GM10266 (cell line): Measurements from ENCODE around the gene XAB2.
A peak's percentile ranks its signal among the peaks of the same experiment; 100 is the strongest.

Experiments
- DNase-seq: peaks from one replicate; pipeline ENCODE4 v3.0.0; 2012; ENCODE audit errors: extremely low spot score
- TF ChIP-seq, protein P1 (sequence below): IDR thresholded peaks from 2 replicates; pipeline ENCODE4 v1.5.1; 2012; ENCODE audit warnings: mild to moderate bottlenecking, low read depth; ENCODE audit not compliant: control insufficient read depth, insufficient read depth; ENCODE audit errors: missing control alignments

XAB2 gene

DNA sequence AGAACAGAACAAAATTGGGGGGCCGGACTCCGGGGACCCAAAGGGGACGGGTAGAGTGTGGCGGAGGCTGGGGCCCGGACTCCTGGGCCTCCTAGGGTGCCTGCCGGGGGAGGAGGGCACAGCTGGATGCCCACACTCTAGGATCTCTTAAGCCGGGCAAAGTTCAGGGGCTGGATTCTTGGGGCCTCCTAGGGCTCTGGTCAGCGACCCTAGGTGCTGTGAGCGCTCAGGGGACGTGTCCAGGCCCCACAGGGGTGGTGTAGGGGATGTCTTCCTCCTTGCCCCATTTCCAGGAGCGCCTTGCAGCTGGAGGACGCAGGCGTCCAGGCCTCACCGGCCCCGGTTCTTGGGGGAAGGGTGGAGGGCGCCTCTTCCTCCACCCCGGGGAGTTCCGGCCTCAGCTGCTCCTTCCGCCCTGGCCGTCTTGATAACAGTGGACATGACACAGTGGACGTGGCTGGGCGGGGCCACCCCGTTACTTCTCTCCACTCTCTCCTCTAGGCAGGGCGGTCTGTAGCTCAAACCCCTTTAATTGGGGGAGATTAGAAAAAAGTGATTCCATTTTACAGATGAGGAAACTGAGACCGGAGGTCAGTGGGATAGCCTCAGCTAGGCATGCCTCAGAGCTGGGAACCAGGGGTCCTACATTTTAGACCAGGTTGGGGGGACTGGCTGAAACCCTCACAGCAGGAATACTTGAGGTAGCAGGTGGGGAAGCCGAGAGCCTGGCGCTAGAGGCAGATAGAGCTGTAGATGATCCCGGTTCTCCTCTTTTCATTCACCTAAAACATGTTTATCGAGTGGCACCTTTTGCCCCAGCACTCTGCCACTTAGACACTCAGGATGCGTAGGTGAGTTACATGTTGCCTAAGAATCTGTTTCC is 8.3 kb upstream of the XAB2 start:
- TF ChIP-seq, protein P1, sequence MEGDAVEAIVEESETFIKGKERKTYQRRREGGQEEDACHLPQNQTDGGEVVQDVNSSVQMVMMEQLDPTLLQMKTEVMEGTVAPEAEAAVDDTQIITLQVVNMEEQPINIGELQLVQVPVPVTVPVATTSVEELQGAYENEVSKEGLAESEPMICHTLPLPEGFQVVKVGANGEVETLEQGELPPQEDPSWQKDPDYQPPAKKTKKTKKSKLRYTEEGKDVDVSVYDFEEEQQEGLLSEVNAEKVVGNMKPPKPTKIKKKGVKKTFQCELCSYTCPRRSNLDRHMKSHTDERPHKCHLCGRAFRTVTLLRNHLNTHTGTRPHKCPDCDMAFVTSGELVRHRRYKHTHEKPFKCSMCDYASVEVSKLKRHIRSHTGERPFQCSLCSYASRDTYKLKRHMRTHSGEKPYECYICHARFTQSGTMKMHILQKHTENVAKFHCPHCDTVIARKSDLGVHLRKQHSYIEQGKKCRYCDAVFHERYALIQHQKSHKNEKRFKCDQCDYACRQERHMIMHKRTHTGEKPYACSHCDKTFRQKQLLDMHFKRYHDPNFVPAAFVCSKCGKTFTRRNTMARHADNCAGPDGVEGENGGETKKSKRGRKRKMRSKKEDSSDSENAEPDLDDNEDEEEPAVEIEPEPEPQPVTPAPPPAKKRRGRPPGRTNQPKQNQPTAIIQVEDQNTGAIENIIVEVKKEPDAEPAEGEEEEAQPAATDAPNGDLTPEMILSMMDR = no peak
- DNase-seq = peak; percentile 73

DNA sequence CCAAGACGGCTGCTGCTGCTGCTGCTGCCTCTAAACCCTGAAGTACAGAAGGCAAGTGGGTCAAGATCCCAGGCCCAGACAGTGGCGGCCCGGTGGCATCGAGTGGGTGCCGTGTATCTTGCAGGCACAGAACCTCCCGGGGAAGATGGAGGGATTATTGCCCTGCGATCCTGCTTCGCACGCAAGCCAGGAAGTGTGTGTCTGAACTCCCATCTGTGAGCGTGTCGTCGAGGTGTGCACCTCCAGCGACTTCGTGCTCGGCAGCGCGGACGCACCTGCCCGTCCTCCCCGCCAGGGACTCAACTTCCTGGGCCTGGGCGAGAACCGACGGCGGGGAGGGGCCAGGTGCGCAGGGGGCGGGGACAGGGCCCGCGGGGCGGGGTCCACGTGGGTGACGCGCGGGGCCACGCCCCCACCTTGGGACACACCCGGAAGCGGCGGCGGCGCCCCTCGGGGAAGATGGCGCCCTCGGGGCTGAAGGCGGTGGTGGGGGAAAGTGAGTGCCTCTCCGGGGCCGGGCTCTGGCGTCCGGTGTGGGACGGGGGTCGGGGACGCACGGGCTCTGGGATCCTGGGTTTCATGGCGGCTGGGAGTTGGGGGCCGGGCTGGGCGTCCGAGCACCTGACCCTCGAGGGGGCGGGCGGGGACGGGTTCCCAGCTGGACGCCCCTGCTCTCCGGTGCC is 7.5 kb upstream of the XAB2 start, which contains the start of gene STXBP2:
Gene STXBP2 (plus strand): TSS at position 420 of the 683 bp plus-strand sequence. CDS start 40 bp downstream, at position 460.
- DNase-seq = peak; percentile 98
- TF ChIP-seq, protein P1 = no peak

DNA sequence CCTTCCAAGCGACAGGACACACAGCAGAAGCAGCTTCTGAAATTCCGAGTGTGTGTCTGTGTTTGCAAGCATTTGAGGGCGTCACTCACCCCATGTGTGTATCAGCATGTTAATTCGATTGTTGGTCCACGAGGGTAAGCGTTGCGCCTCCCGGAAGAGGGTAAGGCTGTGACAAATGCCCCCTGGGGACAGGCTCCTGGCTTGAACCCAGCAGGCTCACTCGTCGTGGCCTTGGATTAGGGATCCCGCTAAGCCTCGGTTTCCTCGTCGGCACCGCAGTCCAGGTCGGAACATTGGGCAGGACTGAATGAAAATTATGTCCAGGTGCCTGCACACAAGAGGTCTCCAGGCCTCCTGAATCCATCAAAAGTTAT is 7.0 kb upstream of the XAB2 start:
- TF ChIP-seq, protein P1 = no peak
- DNase-seq = no peak

DNA sequence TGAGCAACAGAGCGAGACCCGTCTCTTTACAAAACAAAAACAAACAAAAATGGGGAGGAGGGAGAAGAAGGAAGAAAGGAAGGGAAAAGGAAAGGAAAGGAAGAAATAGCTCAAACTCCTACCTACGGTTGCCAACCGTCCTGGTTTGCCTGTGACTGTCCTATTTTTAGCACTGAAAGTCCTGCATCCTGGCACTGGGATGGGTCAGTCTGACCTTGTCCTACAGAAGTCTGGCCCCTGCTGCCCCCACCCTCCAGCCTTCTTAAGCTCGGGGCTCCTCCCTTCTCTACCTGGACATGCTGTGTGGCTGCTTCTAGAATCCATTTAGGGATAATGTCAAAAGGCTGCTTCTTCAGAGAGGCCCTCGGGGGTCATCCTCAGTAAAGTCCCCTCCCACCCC is 6.3 kb upstream of the XAB2 start:
- TF ChIP-seq, protein P1 = no peak

DNA sequence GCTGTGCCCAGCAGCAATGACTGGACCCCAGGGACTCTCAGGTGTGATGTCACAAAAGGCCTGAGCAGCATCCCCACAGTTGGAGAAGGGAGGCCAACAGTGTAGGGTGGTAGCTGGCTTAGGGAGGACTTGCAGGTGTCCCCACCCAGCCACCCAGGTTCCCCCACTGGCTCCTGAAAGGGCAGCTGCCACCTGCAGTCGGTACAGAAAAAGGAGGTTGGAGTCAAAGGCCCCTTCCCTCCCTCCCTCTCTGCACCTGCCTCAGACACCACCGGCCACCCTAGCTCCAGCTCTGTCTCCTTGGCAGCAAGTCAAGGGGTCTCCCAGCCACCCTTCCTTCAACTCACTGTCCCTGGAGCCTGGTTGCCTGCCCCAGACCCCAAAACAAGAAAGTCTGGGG is 4.4 kb upstream of the XAB2 start, which contains the start of gene PCP2:
Gene PCP2 (minus strand): TSS at position 22 of the 400 bp plus-strand sequence. CDS start 262 bp downstream, outside the sequence.
- no peak for DNase-seq
- TF ChIP-seq, protein P1 = no peak

More for the DNA sequence above, 6.3 kb upstream of the XAB2 start:
- DNase-seq = no peak

DNA sequence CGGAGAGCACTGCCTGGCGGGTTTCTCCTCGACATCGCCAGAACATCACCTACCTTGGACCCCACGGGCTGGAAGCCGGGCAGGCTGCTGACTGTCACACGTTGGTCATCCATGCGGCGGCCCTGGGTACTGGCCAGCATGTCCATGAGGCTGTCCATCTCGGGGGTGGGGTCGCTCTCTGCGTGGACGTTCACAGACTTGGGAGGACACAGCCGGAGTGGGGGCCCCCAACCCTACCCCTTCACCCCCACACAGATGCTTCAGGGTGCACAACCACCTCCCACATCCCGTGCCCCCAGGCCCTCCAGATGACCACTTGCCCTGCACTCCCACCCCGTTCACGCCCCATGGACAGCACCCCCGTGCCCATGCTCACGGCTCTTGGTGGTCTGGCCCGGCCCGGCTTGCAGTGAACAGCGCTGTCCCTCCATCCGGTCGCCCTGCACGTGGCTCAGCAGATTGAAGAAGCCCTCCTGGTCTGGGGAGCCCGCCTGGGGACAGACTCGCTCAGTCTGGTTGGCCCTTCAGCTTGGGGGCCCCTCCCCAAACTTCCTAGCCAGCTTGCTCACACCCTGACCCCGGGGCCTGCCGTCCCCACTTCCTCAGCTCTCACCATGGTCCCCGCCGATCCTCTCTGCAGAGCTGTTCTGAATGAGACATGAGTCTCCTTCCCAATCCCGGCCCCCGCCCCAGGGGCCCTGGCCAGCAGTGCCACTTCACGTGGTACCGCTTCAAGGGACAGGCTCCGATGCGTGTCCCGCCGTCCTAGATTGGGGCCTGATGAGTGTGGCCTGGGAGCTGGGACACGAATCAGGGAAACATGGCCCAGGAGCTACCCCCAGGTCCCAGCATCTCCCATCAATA is 3.2 kb upstream of the XAB2 start:
- no peak for DNase-seq
- TF ChIP-seq, protein P1 = no peak
